HepG2 (cell line): ENCODE data around the gene CIROP. TPM values are rescaled to one million over a fixed set of nuclear protein-coding genes. Genes with fewer than 3 reads are reported as not detected.

Experiments
- PREB ChIP-seq: sonication (generic); formaldehyde crosslinking; IDR thresholded peaks from 2 replicates; pipeline ENCODE4 v1.4.0; 2020; ENCODE audit warnings: missing genetic modification reagents
- RBM39 ChIP-seq: fragments of 200-400 bp; formaldehyde crosslinking; IDR thresholded peaks from one replicate; pipeline ENCODE4 v1.6.1; 2018; ENCODE audit warnings: antibody characterized with exemption, mild to moderate bottlenecking, low read depth, low read length; ENCODE audit not compliant: poor library complexity, severe bottlenecking
- RCOR2 ChIP-seq: IDR thresholded peaks from 2 replicates; pipeline ENCODE4 v1.6.1; 2016; ENCODE audit warnings: missing biosample characterization, missing genetic modification reagents
- SOX6 ChIP-seq, 2 experiments: fragments of 450-650 bp in 1 of 2; sonication (generic) in 1 of 2; formaldehyde crosslinking in 1 of 2; IDR thresholded peaks; 2 replicates each; pipeline versions ENCODE4 v1.4.0 to v1.6.1; 2017 to 2020; ENCODE audit warnings: antibody characterized with exemption in 1 of 2, mild to moderate bottlenecking in 1 of 2, missing genetic modification reagents in 1 of 2
- TBL1XR1 ChIP-seq: fragments of 150-350 bp; IDR thresholded peaks from 2 replicates; pipeline ENCODE4 v1.6.1; 2014; ENCODE audit warnings: borderline replicate concordance, low read length; ENCODE audit not compliant: partially characterized antibody
- TBX2 ChIP-seq: sonication (generic); formaldehyde crosslinking; IDR thresholded peaks from 2 replicates; pipeline ENCODE4 v1.5.0; 2020; ENCODE audit warnings: missing genetic modification reagents, mild to moderate bottlenecking, borderline replicate concordance
- XRCC5 ChIP-seq: fragments of 200-400 bp; formaldehyde crosslinking; optimal IDR thresholded peaks from 2 replicates; pipeline ENCODE3; 2017; ENCODE audit warnings: mild to moderate bottlenecking, low read length
- ZBTB40 ChIP-seq, 2 experiments: fragments of 450-650 bp in 1 of 2; sonication (generic) in 1 of 2; formaldehyde crosslinking in 1 of 2; IDR thresholded peaks; 2 replicates each; pipeline versions ENCODE4 v1.6.1 to v1.8.0; 2016 to 2022; ENCODE audit warnings: antibody characterized with exemption in 1 of 2, mild to moderate bottlenecking in 1 of 2, missing genetic modification reagents in 1 of 2
- ZKSCAN1 ChIP-seq: fragments of 150-350 bp; IDR thresholded peaks from 2 replicates; pipeline ENCODE4 v1.6.1; 2014; ENCODE audit warnings: low read length
- ZNF225 ChIP-seq: sonication (generic); formaldehyde crosslinking; IDR thresholded peaks from 2 replicates; pipeline ENCODE4 v1.4.0; 2020; ENCODE audit warnings: mild to moderate bottlenecking, missing genetic modification reagents
- ZNF776 ChIP-seq: sonication (generic); formaldehyde crosslinking; IDR thresholded peaks from 2 replicates; pipeline ENCODE4 v1.4.0; 2020; ENCODE audit warnings: mild to moderate bottlenecking, missing genetic modification reagents
- polyA plus RNA-seq, 8 experiments: library from polyadenylated mRNA; depleted of rRNA in 3 of 8; stranded (reverse) in 7 of 8; unstranded in 1 of 8; fragments of >200 nt; fragmentation: Illumina TruSeq in 4 of 8; extraction: Trizol in 4 of 8; gene quantifications; 2 replicates each; pipeline versions ENCODE4 v1.2.1 to v1.2.3, GENCODE V29; 2011 to 2016; ENCODE audit warnings: low read depth in 4 of 8, missing spikeins in 1 of 8, mixed read lengths in 1 of 8; ENCODE audit not compliant: insufficient read depth in 1 of 8
- total RNA-seq, 5 experiments: library from RNA; depleted of rRNA; stranded (reverse); fragments of >200 nt; fragmentation: Illumina TruSeq; extraction: Trizol; gene quantifications; 2 replicates each; pipeline ENCODE4 v1.2.3, GENCODE V29; 2016; ENCODE audit warnings: low read depth in 1 of 5
- TF ChIP-seq, protein P1 (sequence below): sonication (generic); formaldehyde crosslinking; IDR thresholded peaks from 2 replicates; pipeline ENCODE4 v1.4.0; 2020; ENCODE audit warnings: missing genetic modification reagents, borderline replicate concordance
- TF ChIP-seq, protein P2 (sequence below): sonication (generic); formaldehyde crosslinking; conservative IDR thresholded peaks from 2 replicates; pipeline ENCODE4 v1.4.0; 2020; ENCODE audit warnings: missing genetic modification reagents

CIROP gene
- total and polyA plus RNA-seq, 2 of the 13 experiments (the other 11 are each of a cell fraction or from before 2014, with no cell fraction given), result 0.07 TPM; not detected in 1

DNA sequence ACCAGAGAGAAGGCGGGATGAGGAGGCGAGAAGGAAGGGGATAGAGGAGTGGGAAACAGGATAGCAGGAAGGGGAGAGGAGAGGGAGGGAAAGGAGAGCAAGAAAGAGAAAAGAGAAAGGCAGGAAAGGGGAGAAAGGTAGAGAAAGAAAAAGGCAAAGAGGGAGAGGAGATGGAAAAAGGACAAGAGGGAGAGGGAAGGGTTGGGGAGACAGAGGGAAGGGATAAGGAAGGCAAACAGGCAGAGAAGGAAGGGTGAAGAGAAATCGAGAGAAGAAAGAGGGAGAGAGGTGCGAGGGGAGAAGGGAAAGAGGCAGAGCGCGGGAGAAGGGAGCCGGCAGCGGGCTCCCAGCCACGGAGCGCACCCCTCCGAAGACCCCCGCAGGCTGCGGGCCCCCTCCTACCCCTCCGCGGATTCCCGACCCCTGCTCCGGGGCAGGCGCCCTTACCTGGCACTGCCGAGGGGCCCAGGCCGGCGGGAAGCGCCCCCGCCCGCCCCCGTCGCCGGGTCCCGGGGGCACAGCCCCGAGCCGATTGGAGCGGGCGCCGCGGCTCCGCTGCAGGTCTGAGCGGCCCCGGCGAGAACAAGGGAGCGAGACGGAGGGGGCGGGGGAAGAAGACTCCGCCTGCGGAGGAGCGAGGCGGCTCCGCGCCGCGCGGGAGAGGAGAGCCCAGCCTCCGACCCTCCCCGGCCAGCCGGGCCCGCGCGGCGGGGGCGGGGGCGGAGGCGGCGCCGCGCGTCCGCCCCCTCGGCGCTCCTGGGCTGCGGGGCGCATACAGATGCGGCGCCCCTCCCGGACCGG lies 47.6 kb downstream of the CIROP start, which contains the start of gene CDH24 (continued):
- no peak for TF ChIP-seq ZBTB40 (IDR thresholded peaks at IDR 0.05)
- TF ChIP-seq ZBTB40 (CRISPR knock-in tag; IDR thresholded peaks at IDR 0.05), result no peak
- TF ChIP-seq RCOR2 (CRISPR knock-in tag), result no peak
- TF ChIP-seq, protein P1, sequence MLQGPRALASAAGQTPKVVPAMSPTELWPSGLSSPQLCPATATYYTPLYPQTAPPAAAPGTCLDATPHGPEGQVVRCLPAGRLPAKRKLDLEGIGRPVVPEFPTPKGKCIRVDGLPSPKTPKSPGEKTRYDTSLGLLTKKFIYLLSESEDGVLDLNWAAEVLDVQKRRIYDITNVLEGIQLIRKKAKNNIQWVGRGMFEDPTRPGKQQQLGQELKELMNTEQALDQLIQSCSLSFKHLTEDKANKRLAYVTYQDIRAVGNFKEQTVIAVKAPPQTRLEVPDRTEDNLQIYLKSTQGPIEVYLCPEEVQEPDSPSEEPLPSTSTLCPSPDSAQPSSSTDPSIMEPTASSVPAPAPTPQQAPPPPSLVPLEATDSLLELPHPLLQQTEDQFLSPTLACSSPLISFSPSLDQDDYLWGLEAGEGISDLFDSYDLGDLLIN (CRISPR knock-in tag), result 0 out of 2 replicates have a peak, but pooled peaks have one; percentile 43
- TF ChIP-seq TBX2 (CRISPR knock-in tag), result 0 out of 2 replicates have a peak, but pooled peaks have one; percentile 12
- TF ChIP-seq ZNF776, result 0 out of 2 replicates have a peak, but pooled peaks have one; percentile 12
- TF ChIP-seq PREB, result 0 out of 2 replicates have a peak, but pooled peaks have one; percentile 77
- no peak for TF ChIP-seq TBL1XR1
- TF ChIP-seq SOX6 (IDR thresholded peaks at IDR 0.05), result peak; percentile 84; the same call in 1 of the 2 replicates
- no peak for TF ChIP-seq SOX6 (CRISPR knock-in tag; IDR thresholded peaks at IDR 0.05)
- no peak for TF ChIP-seq XRCC5
- no peak for TF ChIP-seq RBM39
- TF ChIP-seq, protein P2, sequence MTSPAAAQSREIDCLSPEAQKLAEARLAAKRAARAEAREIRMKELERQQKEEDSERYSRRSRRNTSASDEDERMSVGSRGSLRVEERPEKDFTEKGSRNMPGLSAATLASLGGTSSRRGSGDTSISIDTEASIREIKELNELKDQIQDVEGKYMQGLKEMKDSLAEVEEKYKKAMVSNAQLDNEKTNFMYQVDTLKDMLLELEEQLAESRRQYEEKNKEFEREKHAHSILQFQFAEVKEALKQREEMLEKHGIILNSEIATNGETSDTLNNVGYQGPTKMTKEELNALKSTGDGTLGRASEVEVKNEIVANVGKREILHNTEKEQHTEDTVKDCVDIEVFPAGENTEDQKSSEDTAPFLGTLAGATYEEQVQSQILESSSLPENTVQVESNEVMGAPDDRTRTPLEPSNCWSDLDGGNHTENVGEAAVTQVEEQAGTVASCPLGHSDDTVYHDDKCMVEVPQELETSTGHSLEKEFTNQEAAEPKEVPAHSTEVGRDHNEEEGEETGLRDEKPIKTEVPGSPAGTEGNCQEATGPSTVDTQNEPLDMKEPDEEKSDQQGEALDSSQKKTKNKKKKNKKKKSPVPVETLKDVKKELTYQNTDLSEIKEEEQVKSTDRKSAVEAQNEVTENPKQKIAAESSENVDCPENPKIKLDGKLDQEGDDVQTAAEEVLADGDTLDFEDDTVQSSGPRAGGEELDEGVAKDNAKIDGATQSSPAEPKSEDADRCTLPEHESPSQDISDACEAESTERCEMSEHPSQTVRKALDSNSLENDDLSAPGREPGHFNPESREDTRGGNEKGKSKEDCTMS (CRISPR knock-in tag), result no peak
- TF ChIP-seq ZNF225 (CRISPR knock-in tag), result no peak
- no peak for TF ChIP-seq ZKSCAN1
